Measurements from ENCODE around the gene GHRHR.

GRCh38 chr7:30983042-30983913 is 19.5 kb downstream of the GHRHR start:
- peak; percentile 92 for TF ChIP-seq CTCF (IDR thresholded peaks at IDR 0.05)
- no peak for TF ChIP-seq EZH2 (IDR thresholded peaks at IDR 0.05; ENCODE audit: borderline replicate concordance, insufficient read depth, low read depth, low read length, poor library complexity, severe bottlenecking)

Measured in B cell (primary cell).